Suprapubic skin (tissue), 4 donors: ENCODE results near the gene SEC16B.

Experiments
- CTCF ChIP-seq, 2 donors: fragments of 200-600 bp in 1 of 2; fragments of 450-650 bp in 1 of 2; sonication (generic) in 1 of 2; IDR thresholded peaks; one replicate each; pipeline ENCODE4 v1.5.1; 2016 to 2019; ENCODE audit warnings: antibody characterized with exemption in 2 of 2, mild to moderate bottlenecking in 1 of 2, moderate library complexity in 1 of 2
- EP300 ChIP-seq: sonication (generic); formaldehyde crosslinking; IDR thresholded peaks from one replicate; pipeline ENCODE4 v1.6.1; 2017; ENCODE audit warnings: antibody characterized with exemption
- POLR2A ChIP-seq, 2 donors: fragments of 450-650 bp; IDR thresholded peaks; one replicate each; pipeline ENCODE4 v1.6.1; 2017; ENCODE audit warnings: antibody characterized with exemption in 2 of 2, mild to moderate bottlenecking in 2 of 2, moderate library complexity in 2 of 2
- POLR2AphosphoS5 ChIP-seq, 3 donors: sonication (generic); formaldehyde crosslinking; IDR thresholded peaks; one replicate each; pipeline ENCODE4 v1.6.1; 2017; ENCODE audit warnings: antibody characterized with exemption in 3 of 3

GRCh38 chr1:177933881-177934280 lies 36.0 kb downstream of the SEC16B start:
- TF ChIP-seq CTCF (IDR thresholded peaks at IDR 0.05) (no peak), POLR2AphosphoS5 (IDR thresholded peaks at IDR 0.05) (no peak), POLR2A (IDR thresholded peaks at IDR 0.05) (no peak), EP300 (no peak)
